Transverse colon (tissue), 4 donors: ENCODE results near the gene HAT1. TPM values are rescaled to one million over a fixed set of nuclear protein-coding genes. Genes with fewer than 3 reads are reported as not detected.

Experiments used
- DNase-seq: peaks from one replicate; pipeline ENCODE4 v3.0.0-alpha.2; 2019
- H3K27ac ChIP-seq, 4 donors: fragments of 200-600 bp; sonication (generic); 2 replicates each; pipeline ENCODE4 v1.5.1; 2016 to 2018; ENCODE audit warnings: inconsistent platforms in 4 of 4
- H3K27me3 ChIP-seq: fragments of 200-600 bp; sonication (generic); 2 replicates; pipeline ENCODE4 v1.5.1; 2017; ENCODE audit warnings: inconsistent platforms
- H3K36me3 ChIP-seq, 4 donors: fragments of 200-600 bp; sonication (generic); 2 replicates each; pipeline ENCODE4 v1.5.1; 2017 to 2019; ENCODE audit warnings: inconsistent platforms in 4 of 4
- H3K4me1 ChIP-seq, 4 donors: fragments of 200-600 bp; sonication (generic); 2 replicates each; pipeline ENCODE4 v1.5.1; 2017 to 2020; ENCODE audit warnings: inconsistent platforms in 4 of 4
- H3K4me3 ChIP-seq, 4 donors: fragments of 200-600 bp; sonication (generic); 1 replicate in 1 of 4; 2 replicates in 3 of 4; pipeline versions ENCODE4 v1.5.1 to v1.6.1; 2017 to 2019; ENCODE audit warnings: inconsistent platforms in 4 of 4
- H3K9me3 ChIP-seq, 2 donors: fragments of 200-600 bp; sonication (generic); 2 replicates each; pipeline ENCODE4 v1.5.1; 2017 to 2019; ENCODE audit warnings: inconsistent platforms in 2 of 2
- EP300 ChIP-seq: sonication (generic); formaldehyde crosslinking; IDR thresholded peaks from one replicate; pipeline ENCODE4 v1.6.1; 2017; ENCODE audit warnings: antibody characterized with exemption, low read depth
- POLR2A ChIP-seq: fragments of 450-650 bp; IDR thresholded peaks from one replicate; pipeline ENCODE4 v1.6.1; 2016; ENCODE audit warnings: antibody characterized with exemption, mild to moderate bottlenecking, moderate library complexity
- POLR2AphosphoS5 ChIP-seq, 3 donors: sonication (generic); formaldehyde crosslinking; IDR thresholded peaks; one replicate each; pipeline ENCODE4 v1.6.1; 2016; ENCODE audit warnings: antibody characterized with exemption in 3 of 3
- WGBS, 2 donors: methylation state at CpG; one replicate each; pipeline ENCODE4 v1.1.5; 2018; ENCODE audit warnings: low coverage in 1 of 2; 5-methylcytosine and 5-hydroxymethylcytosine counted together
- in situ Hi-C, 4 donors: fragments of 200-750 bp; cut with MboI; loops; one replicate each; pipeline versions ENCODE4 v1.15.0 to v1.15.1; 2017; ENCODE audit warnings: low sequenced_read_pairs in 3 of 4, low pct_ligation_motif_present in 1 of 4, low pct_unique_long_range_greater_than_20kb in 1 of 4
- intact Hi-C: fragments of 100-400 bp; cut with DNase I; formaldehyde crosslinking; loops from one replicate; pipeline ENCODE4 v1.15.1; 2023; ENCODE audit warnings: low total_unique reads
- total RNA-seq, 4 donors: library from RNA; depleted of rRNA; stranded (reverse); fragments of >200 nt; gene quantifications; one replicate each; pipeline ENCODE4 v1.1.0, GENCODE V29; 2016
- TF ChIP-seq, protein P1 (sequence below), 5 experiments: fragments of 200-600 bp in 3 of 5; fragments of 450-650 bp in 2 of 5; sonication (generic) in 3 of 5; IDR thresholded peaks; 1 replicate in 2 of 5; 2 replicates in 3 of 5; pipeline ENCODE4 v1.5.1; 2016 to 2017; ENCODE audit warnings: antibody characterized with exemption in 5 of 5, inconsistent platforms in 3 of 5, mild to moderate bottlenecking in 2 of 5, moderate library complexity in 1 of 5

The HAT1 gene, protein sequence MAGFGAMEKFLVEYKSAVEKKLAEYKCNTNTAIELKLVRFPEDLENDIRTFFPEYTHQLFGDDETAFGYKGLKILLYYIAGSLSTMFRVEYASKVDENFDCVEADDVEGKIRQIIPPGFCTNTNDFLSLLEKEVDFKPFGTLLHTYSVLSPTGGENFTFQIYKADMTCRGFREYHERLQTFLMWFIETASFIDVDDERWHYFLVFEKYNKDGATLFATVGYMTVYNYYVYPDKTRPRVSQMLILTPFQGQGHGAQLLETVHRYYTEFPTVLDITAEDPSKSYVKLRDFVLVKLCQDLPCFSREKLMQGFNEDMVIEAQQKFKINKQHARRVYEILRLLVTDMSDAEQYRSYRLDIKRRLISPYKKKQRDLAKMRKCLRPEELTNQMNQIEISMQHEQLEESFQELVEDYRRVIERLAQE
- total RNA-seq, result 10 to 100 TPM in 2 of 4 donors, 1 to 10 TPM in 2; 4.2 to 19.4 (median 12.0) TPM

DNA sequence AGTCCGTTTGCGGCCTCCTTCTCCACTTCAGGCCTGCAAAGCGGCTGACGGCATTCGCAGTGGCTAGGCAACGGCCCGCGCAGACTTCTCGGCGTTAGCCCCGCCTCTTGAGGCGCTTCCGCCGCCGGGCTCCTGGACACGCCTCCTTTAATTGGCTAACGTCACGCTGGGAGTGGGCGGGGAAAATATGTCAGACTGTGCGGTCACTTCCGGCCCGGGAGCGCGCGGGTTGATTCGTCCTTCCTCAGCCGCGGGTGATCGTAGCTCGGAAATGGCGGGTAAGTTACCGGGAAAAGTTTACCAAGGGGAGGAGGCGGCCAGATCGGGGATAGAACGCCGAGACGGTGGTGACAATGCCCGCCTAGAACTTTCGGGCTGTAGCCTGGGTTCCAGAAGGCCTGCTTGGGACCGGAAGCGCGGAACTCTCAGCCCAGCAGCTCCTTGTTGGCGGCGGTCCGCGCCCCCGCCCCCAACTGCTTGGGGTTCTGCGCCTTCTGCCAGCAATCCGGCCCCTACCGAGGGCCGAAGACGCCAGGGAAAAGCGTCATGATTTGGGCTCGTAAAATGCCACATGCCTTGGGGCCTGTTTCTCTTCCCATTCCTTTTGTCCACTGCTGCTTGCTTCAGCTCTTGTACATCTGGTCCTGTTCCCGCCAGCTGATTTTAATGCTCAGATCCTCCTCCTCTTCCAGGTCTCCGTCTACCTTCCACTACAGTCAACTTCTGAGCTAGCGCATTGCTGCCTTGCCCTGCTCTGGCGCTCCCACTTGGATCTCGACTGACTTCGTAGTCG is at the start of gene HAT1:
Gene HAT1, plus strand, starts transcription at position 232 of the 793 bp plus-strand sequence. Its CDS starts 40 bp downstream, at position 272.
- Histone ChIP-seq H3K27ac (peak within 1 kb of the TSS; percentile 92 to 98 (median 96)), H3K9me3 (no peaks in the 10 kb centered on the region), H3K4me1 (peaks cover 13 to 35% (median 16%) of the 10 kb centered on the region in 4 donors), H3K4me3 (peak within 1 kb of the TSS; percentile 73 to 89 (median 87)), H3K36me3 (peaks cover 0 to 2% (median under 1%) of the 10 kb centered on the region in 4 donors), H3K27me3 (no peaks in the 10 kb centered on the region)
- intact Hi-C loops (no loop called here), in situ Hi-C loops (no loop called here)
- DNase-seq, result peak; percentile 99
- WGBS, 2 donors, result 0% methylated on average over 7 to 54 of the region's 61 CpGs
- TF ChIP-seq POLR2A (peak; percentile 71), EP300 (peak; percentile 45), POLR2AphosphoS5 (IDR thresholded peaks at IDR 0.05) (peak; percentile 63 to 73 (median 63))
- TF ChIP-seq, protein P1, sequence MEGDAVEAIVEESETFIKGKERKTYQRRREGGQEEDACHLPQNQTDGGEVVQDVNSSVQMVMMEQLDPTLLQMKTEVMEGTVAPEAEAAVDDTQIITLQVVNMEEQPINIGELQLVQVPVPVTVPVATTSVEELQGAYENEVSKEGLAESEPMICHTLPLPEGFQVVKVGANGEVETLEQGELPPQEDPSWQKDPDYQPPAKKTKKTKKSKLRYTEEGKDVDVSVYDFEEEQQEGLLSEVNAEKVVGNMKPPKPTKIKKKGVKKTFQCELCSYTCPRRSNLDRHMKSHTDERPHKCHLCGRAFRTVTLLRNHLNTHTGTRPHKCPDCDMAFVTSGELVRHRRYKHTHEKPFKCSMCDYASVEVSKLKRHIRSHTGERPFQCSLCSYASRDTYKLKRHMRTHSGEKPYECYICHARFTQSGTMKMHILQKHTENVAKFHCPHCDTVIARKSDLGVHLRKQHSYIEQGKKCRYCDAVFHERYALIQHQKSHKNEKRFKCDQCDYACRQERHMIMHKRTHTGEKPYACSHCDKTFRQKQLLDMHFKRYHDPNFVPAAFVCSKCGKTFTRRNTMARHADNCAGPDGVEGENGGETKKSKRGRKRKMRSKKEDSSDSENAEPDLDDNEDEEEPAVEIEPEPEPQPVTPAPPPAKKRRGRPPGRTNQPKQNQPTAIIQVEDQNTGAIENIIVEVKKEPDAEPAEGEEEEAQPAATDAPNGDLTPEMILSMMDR (IDR thresholded peaks at IDR 0.05), result no peak

DNA sequence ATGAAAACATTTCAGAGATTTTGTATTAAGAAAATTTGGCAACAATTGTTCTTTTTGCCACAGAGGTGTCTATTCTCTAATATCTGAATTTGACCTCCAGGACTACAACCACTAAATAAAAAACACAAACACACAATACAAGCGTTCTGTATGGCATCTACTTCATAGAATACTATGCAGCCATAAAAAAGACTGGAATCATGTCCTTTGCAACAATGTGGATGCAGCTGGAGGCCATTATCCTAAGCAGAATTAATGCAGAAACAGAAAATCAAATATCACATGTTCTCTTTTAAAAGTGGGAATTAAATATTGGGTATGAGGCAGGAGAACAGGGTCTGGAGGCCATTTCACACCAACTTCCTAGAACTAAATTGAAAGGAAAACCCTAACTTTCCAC is 47.7 kb upstream of the HAT1 start:
- Histone ChIP-seq H3K36me3 (peaks cover 0 to 15% (median 0%) of the 10 kb centered on the region in 4 donors), H3K27ac (no peak overlapping the region), H3K27me3 (no peaks in the 10 kb centered on the region), H3K4me3 (no peak overlapping the region), H3K9me3 (no peaks in the 10 kb centered on the region), H3K4me1 (peaks cover 0 to 4% (median 0%) of the 10 kb centered on the region in 4 donors)
- DNase-seq, result no peak
- 100% methylated on average over 1 of the region's 1 CpG for WGBS, 2 donors
- intact Hi-C loops (no loop called here), in situ Hi-C loops (no loop called here)
- TF ChIP-seq POLR2A, result no peak
- TF ChIP-seq EP300, result no peak
- TF ChIP-seq POLR2AphosphoS5 (IDR thresholded peaks at IDR 0.05), result no peak
- TF ChIP-seq, protein P1 (IDR thresholded peaks at IDR 0.05), result no peak

DNA sequence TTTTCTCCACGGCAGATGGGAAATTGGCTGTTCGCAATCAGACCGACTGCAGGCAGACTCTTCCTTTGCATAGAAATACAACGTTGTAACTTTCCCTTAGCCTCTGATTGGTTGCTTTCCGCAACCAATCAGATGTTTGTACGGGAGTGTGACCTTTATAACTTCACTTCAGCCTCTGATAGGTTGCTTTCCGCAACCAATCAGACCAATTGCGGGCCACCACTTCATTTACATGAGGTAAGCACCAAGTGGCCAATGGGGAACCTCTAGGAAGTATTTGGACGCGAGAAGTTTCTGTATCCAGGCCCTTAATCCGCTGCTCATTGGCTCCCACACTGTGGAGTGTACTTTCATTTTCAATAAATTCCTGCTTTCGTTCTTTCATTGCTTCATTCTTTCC is 47.3 kb upstream of the HAT1 start:
- H3K27ac ChIP-seq, result no peak overlapping the region
- DNase-seq, result no peak
- intact Hi-C loops, result no loop called here

More for the DNA sequence above, 47.3 kb upstream of the HAT1 start:
- Histone ChIP-seq H3K27me3 (no peaks in the 10 kb centered on the region), H3K36me3 (peaks cover 0 to 15% (median 0%) of the 10 kb centered on the region in 4 donors), H3K4me1 (peaks cover 0 to 8% (median 0%) of the 10 kb centered on the region in 4 donors), H3K4me3 (no peak overlapping the region), H3K9me3 (no peaks in the 10 kb centered on the region)
- in situ Hi-C loops, result no loop called here
- 89 to 97% methylated on average over 5 to 12 of the region's 12 CpGs for WGBS, 2 donors
- TF ChIP-seq POLR2A (no peak), POLR2AphosphoS5 (IDR thresholded peaks at IDR 0.05) (no peak), EP300 (no peak)
- TF ChIP-seq, protein P1 (IDR thresholded peaks at IDR 0.05), result no peak
